GM18858 (cell line): ENCODE results near the gene SYNGR1.
A peak's percentile ranks its signal among the peaks of the same experiment; 100 is the strongest.

ENCODE experiments used
- ATAC-seq: cut with Tn5 transposase; IDR thresholded peaks from one replicate; pipeline ENCODE4 v1.9.1; 2021; ENCODE audit not compliant: unreplicated experiment

Gene SYNGR1

DNA sequence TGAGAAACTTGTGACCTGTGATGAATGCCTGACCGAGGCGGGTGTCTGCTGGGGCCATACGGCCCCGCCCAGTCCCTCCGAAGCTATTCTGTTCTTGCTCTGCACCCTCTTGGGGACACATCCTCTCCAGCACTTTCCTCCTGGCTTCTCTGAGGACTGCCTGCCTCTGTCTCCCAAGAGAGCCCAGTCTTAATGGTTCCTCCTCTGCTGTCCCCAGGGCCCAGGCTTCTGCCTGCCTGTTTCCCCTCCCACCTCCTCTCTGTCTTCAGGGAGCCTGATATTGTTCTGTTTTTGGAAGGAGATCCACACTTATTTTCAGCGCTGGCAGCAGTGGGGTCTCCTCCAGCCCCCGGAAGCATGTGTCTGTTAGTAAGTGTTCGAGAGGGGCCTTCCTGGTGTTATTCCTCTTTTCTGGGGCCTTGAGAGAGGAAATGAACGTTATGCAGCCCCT is 18.7 kb downstream of the SYNGR1 start:
- ATAC-seq: no peak

DNA sequence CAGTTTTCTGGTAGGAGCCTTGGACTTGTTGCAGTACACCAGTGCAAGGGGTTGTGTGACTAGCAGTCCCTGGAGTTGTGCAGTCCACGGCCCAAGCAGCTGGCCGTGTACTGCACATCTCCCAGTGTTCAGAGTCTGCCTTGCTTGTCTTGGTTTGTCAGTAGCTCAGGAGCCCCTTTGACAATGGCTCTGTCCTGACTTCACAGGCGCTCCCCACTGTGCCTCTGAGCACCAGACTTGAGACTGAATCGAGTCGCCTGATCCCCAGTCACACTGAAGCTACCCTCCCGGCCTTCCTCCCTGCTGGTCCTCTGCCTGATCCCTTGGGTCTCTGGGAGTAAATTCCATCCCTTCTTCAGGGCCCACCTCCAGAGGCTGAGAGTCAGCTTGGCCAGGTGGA is 19.4 kb downstream of the SYNGR1 start:
- no peak for ATAC-seq

DNA sequence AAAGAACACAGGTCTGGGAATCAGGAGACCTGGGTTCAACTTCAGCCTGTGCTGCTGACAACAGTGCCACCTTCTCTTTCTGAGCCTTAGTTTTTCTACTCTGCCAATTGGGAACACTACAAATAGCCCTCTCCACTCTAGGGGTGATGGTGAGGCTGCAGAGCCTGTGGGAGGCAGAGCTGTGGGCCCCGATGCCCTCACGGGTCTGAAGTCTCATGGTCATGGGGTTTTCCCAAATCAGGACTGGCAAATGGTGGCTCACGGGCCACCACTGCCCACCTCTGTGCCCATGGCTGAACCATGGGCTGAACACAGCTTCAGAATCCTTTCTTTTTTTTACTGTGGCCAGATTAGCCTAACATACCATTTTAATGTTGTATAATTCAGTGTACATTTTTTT is 19.8 kb downstream of the SYNGR1 start:
- no peak for ATAC-seq

DNA sequence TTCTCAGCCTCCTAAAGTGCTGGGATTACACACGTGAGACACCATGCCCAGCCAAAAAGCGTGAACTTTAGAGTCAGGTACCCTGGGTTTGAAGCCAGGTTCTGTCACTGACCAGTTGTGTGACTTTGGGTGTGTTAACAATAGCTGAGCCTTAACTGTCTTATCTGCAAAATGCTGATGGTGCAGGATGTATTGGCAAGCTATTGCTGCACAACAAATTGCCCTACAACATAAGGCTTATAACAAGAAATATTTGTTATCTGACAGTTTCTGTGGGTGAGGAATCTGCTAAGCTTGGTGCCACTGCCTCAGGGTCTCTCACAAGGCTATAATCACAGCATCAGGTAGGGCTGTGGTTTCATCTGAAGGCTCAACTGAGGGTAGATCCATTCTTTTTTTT is 21.9 kb downstream of the SYNGR1 start:
- no peak for ATAC-seq

GRCh38 chr22:39374191-39374590 is 24.4 kb downstream of the SYNGR1 start:
- ATAC-seq: no peak

GRCh38 chr22:39374801-39375200 is 25.0 kb downstream of the SYNGR1 start:
- no peak for ATAC-seq

DNA sequence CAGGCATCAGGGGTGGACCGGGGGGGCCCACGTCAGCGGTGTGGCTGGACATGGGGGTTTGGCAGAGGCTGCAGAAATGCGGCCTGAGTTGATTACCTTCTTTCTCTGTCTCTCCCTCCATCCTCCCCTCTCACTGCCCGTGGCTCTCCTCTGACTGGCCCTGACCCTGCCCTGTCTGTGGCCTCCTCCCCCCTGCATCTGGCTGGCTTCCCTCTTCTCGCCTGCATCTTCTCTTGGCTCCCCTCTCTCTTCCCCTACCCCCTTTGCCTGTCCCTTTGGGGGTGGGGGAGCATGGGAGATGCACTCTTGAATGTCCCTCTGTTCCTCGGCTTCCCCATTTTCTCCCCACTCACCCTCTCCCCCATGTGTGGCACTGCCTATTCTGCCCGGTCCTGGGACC is 25.9 kb downstream of the SYNGR1 start:
- no peak for ATAC-seq

GRCh38 chr22:39379756-39380730 is 30.3 kb downstream of the SYNGR1 start:
- ATAC-seq: no peak

GRCh38 chr22:39381009-39381755 is 31.4 kb downstream of the SYNGR1 start:
- ATAC-seq: no peak

- no peak for ATAC-seq
Measured at GRCh38 chr22:39381930-39382329, 32.1 kb downstream of the SYNGR1 start.

- peak; percentile 44 for ATAC-seq
Measured at GRCh38 chr22:39382410-39382809, 32.6 kb downstream of the SYNGR1 start.

DNA sequence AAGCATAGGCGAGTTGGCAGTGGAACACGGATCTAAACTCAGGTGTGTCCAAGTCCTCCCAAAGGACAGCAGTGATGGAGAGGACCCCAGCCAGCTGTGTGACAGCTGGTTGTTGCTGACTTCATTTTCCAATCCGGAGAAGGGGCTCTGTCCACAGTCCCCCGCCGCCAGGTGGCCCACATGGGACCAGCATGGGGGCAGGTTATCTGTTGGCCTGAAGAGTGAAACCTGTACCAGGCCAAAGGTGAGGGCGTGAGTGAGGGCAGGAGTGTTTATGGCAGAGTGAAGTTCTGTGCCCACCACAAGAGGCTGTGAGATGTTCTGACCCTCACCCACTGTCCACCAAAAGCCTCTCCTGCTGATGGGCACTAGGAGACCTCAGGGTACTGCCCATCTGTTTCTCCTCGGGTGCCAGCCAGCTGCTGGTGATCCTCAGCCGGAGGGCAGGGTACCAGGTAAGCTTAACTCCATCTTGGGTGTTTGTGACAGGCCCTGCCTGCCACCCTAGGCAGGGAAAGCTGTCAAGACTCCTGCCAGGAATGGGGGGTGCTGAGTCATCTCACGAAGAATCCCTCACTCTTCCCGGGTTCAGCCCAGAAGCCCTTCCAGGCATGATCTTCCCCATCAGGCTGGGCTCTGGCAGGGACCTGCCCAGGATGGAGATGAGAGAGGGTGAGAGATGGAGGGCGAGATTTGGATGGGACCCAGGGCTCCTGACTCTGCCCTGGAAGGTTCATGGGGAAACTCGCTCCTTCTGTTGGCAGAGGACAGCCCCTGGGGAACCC is 34.2 kb downstream of the SYNGR1 start:
- no peak for ATAC-seq

DNA sequence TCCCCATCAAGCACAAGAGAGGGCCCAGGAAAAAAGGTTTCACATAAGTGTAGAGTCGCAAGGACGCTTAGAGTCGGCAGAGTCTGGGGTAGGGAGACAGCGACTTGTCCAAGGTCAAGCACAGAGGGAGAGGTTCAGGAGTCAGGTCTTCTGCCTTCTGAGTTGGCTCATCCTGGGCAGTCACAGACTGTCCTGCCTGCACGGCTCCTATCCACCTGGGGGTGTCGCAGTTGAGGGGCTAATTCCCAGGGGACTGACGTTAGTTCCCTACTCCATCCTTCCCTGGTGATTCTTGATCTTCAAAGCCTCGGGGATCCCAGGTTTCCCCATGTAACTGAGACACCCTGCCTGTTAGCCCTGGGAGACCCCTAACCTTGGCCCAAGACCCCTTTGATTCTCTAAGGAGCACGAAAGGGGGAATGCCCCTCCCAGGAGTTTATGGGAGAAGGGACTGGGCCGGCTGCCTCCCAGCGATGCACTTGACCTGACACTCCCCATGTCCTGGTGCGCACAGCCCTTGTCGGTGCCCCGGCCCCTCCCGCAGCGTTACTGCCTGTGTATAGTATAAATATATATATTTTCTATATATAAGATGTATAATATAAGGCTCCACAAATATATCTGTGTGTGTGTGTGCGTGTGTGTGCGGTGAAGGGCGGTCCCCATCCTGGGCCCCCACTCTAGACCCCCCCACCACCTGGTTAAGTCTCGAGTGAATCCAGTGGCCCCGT is 35.1 kb downstream of the SYNGR1 start:
- ATAC-seq: no peak

- ATAC-seq: no peak
Measured at GRCh38 chr22:39388261-39389011, 38.6 kb downstream of the SYNGR1 start.

GRCh38 chr22:39389420-39389819 is 39.6 kb downstream of the SYNGR1 start:
- ATAC-seq: no peak

DNA sequence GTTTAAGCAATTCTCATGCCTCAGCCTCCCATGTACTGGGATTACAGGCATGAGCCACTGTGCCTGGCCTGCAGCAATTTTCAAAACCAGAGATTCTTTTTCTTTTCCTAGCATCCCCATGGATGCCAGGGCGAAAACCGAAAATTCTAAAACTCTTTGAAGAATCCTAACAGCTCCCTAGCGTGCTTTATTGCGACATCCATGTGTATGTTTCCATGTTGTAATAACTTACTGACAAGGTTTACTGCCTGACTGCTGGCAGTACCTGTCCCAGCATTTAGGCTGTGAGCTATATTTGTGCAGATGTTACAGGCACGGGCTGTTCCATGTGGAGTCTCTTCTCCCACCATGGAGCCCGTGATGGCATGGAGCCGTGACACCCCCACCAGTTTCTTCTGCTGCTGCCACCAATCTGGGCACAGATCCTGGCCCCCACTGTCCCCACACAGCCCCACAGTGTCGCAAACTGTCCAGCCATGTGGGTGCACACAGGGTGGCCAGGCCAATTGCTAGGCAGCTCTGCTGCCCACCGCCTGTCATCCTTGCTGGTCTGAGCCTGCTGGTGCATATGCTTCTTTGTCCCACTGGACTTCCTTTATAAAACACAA is 42.7 kb downstream of the SYNGR1 start:
- no peak for ATAC-seq

GRCh38 chr22:39395936-39396796 is 46.4 kb downstream of the SYNGR1 start:
- ATAC-seq: no peak

DNA sequence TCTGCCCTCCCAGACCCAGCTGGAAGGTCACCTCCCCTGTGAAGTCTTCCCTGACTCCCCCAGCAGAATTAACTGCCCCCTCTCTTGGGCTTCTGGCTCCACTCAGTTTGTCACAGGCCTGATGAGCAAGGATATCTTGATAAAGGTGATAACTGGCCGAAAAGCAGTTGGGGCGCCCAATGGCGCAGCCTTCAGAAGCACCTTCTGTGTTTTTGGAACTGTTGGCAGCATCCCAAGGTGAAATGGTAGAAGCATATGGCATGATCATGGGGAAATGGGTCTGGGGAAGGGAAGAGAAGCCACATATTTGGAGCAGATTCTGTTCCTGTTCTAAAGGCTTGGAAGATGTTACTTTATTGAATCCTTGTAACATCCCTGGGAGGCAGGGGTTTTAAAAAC is 47.0 kb downstream of the SYNGR1 start:
- no peak for ATAC-seq

- ATAC-seq: no peak
Measured at GRCh38 chr22:39401301-39401631, 51.5 kb downstream of the SYNGR1 start.
